BLaER1 (cell line): ENCODE measurements around the gene NMNAT2.

Experiments
- H3K27ac ChIP-seq: shearing (Covaris generic); formaldehyde crosslinking; 2 replicates; pipeline ENCODE4 v1.8.1; 2022
- H3K27me3 ChIP-seq: shearing (Covaris generic); formaldehyde crosslinking; 2 replicates; pipeline ENCODE4 v1.8.1; 2022
- H3K36me3 ChIP-seq: shearing (Covaris generic); formaldehyde crosslinking; 2 replicates; pipeline ENCODE4 v1.8.1; 2022
- H3K4me1 ChIP-seq: shearing (Covaris generic); formaldehyde crosslinking; 2 replicates; pipeline ENCODE4 v1.8.1; 2022
- H3K4me2 ChIP-seq: shearing (Covaris generic); formaldehyde crosslinking; 2 replicates; pipeline ENCODE4 v1.8.1; 2022
- H3K4me3 ChIP-seq: shearing (Covaris generic); formaldehyde crosslinking; 2 replicates; pipeline ENCODE4 v1.8.1; 2022
- H3K9ac ChIP-seq: shearing (Covaris generic); formaldehyde crosslinking; 2 replicates; pipeline ENCODE4 v1.8.1; 2022
- H3K9me3 ChIP-seq: shearing (Covaris generic); formaldehyde crosslinking; 2 replicates; pipeline ENCODE4 v1.8.1; 2022
- H4K20me1 ChIP-seq: shearing (Covaris generic); formaldehyde crosslinking; 2 replicates; pipeline ENCODE4 v1.8.1; 2022
- Cebpa-rat ChIP-seq: shearing (Covaris generic); IDR thresholded peaks from 2 replicates; pipeline ENCODE4 v1.8.1; 2022

NMNAT2 gene

DNA sequence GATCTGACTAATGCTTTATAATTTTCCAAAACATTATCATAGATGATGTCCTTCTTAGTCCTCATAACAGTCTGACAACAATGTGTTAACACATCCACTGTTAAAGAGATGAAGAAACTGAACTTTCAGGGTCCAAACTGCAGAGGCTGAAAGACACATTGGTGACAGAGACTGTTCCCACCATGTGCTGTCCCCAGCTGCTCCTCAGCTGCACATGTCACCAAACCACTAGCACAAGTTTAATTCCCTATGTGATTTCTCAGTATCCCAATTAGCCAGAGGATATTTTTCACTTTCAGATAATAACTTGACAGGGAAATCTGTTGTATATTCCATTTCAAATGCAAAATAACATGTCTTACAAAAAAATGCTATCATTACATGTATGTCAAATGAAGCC is 207.5 kb downstream of the NMNAT2 start:
- H3K27me3 ChIP-seq: no peaks in the 10 kb centered on the region
- H3K4me1 ChIP-seq: no peaks in the 10 kb centered on the region
- H3K27ac ChIP-seq: no peak overlapping the region
- no peak overlapping the region for H3K9ac ChIP-seq
- no peaks in the 10 kb centered on the region for H4K20me1 ChIP-seq
- no peaks in the 10 kb centered on the region for H3K9me3 ChIP-seq
- no peak overlapping the region for H3K4me2 ChIP-seq
- TF ChIP-seq Cebpa-rat: no peak
- H3K4me3 ChIP-seq: no peak overlapping the region
- H3K36me3 ChIP-seq: no peaks in the 10 kb centered on the region

GRCh38 chr1:183209533-183210158 is 208.5 kb downstream of the NMNAT2 start:
- no peak overlapping the region for H3K4me2 ChIP-seq
- no peaks in the 10 kb centered on the region for H3K27me3 ChIP-seq
- H3K4me1 ChIP-seq: no peaks in the 10 kb centered on the region
- no peaks in the 10 kb centered on the region for H3K9me3 ChIP-seq
- H3K27ac ChIP-seq: no peak overlapping the region
- H3K4me3 ChIP-seq: no peak overlapping the region
- no peaks in the 10 kb centered on the region for H4K20me1 ChIP-seq
- no peak for TF ChIP-seq Cebpa-rat
- H3K36me3 ChIP-seq: no peaks in the 10 kb centered on the region
- H3K9ac ChIP-seq: no peak overlapping the region

DNA sequence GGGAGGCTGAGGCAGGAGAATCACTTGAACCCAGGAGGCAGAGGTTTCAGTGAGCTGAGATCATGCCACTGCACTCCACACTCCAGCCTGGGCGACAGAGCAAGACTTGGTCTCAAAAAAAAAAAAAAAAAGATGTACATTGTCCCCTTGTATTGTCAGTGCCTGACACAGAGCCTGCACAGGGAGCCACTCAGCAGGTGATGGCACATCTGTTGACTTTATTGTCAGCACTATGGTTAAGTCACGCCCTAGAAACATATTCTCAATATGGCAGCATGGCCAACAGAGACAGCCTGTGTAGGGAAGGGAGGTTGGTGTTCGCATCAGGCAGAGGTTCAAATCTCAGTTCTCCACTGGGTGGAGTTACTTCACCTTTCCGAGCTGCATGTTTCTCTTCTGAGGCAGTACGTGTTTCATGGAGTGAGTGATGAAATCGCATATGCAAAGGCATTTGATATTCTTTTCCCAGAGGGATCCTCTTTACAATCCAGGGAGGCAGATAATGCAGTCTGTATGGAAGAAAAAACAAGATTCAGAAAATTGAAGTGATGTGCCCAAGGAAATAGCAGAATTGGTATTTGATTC is 211.6 kb downstream of the NMNAT2 start:
- Histone ChIP-seq H3K4me1 (no peaks in the 10 kb centered on the region), H3K36me3 (no peaks in the 10 kb centered on the region), H3K9me3 (no peaks in the 10 kb centered on the region), H3K27ac (no peak overlapping the region), H3K4me3 (no peak overlapping the region), H4K20me1 (no peaks in the 10 kb centered on the region), H3K4me2 (no peak overlapping the region), H3K9ac (no peak overlapping the region), H3K27me3 (no peaks in the 10 kb centered on the region)
- TF ChIP-seq Cebpa-rat: no peak

DNA sequence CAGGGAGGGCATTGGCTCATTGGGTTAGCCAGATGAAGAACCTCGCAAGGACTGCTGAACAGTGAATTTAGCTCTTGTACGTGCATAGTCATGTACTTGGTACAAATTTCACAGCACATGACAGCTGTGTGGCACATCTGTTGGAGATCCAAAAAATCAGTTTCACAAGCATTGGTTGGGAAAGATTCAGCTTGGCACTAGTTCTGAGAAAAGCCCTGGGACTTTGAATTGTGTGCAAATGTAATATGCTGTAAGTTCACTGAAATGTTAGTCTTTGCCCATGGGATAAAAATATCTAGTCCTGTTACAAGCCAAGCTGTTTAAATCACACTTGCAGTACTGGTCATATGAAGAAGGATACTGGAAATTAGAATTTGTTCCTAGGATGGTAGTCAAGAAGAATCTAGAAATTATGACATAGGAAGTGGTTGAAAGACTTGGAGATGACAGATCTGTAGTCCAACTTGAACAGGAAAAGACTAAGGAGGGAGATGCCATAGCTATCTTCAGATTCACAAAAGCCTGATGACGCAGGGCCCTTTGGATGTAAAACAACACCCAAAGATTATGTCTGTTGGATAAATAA is 212.9 kb downstream of the NMNAT2 start:
- no peak for TF ChIP-seq Cebpa-rat
- H3K27me3 ChIP-seq: no peaks in the 10 kb centered on the region
- H3K4me2 ChIP-seq: no peak overlapping the region
- H3K9ac ChIP-seq: no peak overlapping the region
- no peaks in the 10 kb centered on the region for H4K20me1 ChIP-seq
- H3K36me3 ChIP-seq: no peaks in the 10 kb centered on the region
- no peaks in the 10 kb centered on the region for H3K9me3 ChIP-seq
- H3K4me1 ChIP-seq: no peaks in the 10 kb centered on the region
- H3K4me3 ChIP-seq: no peak overlapping the region
- no peak overlapping the region for H3K27ac ChIP-seq

- Histone ChIP-seq H4K20me1 (no peaks in the 10 kb centered on the region), H3K4me3 (no peak overlapping the region), H3K9ac (no peak overlapping the region), H3K4me1 (no peaks in the 10 kb centered on the region), H3K27me3 (no peaks in the 10 kb centered on the region), H3K27ac (no peak overlapping the region), H3K9me3 (no peaks in the 10 kb centered on the region), H3K36me3 (no peaks in the 10 kb centered on the region), H3K4me2 (no peak overlapping the region)
- TF ChIP-seq Cebpa-rat: no peak
These were observed 215.1 kb downstream of the NMNAT2 start for GRCh38 chr1:183203094-183203493.

DNA sequence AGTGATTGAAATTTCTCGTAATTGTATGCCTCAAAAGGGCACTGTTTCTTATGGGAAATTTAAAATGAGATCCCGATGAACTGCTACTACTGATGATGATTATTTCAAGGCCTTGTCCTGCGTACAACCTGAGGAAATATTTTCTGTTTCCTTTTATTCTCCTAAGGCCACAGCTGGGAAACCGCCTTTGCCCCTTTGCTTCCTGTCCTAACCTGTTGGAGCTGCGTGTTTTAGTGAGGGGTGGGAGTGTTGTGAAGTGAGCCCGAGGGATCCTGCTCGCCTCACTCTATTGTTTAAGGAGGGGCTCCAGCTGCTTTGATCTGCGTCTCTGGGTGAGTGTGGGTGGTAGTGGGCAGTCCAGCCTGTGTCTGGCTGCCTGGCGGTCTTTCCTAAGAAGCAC is 217.7 kb downstream of the NMNAT2 start:
- H3K27ac ChIP-seq: no peak overlapping the region
- no peak overlapping the region for H3K4me2 ChIP-seq
- no peaks in the 10 kb centered on the region for H3K36me3 ChIP-seq
- peaks cover 1% of the 10 kb centered on the region for H3K4me1 ChIP-seq
- no peaks in the 10 kb centered on the region for H3K9me3 ChIP-seq
- no peaks in the 10 kb centered on the region for H4K20me1 ChIP-seq
- no peak overlapping the region for H3K9ac ChIP-seq
- H3K27me3 ChIP-seq: no peaks in the 10 kb centered on the region
- TF ChIP-seq Cebpa-rat: no peak
- H3K4me3 ChIP-seq: no peak overlapping the region

DNA sequence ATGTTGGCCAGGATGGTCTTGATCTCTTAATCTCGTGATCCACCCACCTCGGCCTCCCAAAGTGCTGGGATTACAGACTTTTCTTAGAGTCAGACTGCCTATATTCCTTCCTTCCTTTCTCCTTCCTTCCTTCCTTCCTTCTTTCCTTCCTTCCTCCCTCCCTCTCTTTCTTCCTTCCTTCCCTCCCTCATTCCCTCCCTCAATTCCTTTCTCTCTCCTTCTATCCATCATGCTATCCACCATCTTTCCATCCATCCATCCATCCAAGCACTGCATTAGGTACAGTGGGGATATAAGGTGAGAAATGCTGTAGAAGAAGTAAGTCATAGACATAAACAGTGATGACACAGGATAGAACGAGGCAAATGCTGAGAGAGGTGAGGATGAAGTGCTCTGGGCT is 218.9 kb downstream of the NMNAT2 start:
- Histone ChIP-seq H3K27ac (no peak overlapping the region), H3K36me3 (no peaks in the 10 kb centered on the region), H4K20me1 (no peaks in the 10 kb centered on the region), H3K4me3 (no peak overlapping the region), H3K4me1 (peaks cover 13% of the 10 kb centered on the region), H3K9ac (no peak overlapping the region), H3K4me2 (no peak overlapping the region), H3K27me3 (no peaks in the 10 kb centered on the region), H3K9me3 (no peaks in the 10 kb centered on the region)
- TF ChIP-seq Cebpa-rat: no peak

DNA sequence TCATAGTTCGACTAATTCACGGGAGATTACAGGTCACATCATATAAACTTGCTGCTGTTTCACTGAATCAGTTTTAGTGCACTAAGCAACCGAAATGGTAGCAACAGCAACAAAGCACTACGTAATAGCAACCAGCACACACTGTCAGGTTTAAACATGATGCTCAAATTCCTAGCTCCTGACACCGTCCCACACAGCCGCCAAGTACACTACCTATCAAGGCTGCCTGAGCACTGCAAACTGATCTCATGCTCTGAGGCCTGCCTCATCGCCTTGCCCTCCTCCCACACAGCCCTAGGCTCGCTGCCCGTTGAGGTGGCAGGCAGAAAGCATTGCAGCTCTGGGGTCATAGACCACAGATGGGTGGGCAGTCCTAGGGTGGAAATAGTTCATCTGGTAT is 219.7 kb downstream of the NMNAT2 start:
- no peaks in the 10 kb centered on the region for H4K20me1 ChIP-seq
- no peak overlapping the region for H3K9ac ChIP-seq
- H3K4me2 ChIP-seq: no peak overlapping the region
- no peaks in the 10 kb centered on the region for H3K9me3 ChIP-seq
- no peak for TF ChIP-seq Cebpa-rat
- H3K27me3 ChIP-seq: no peaks in the 10 kb centered on the region
- no peak overlapping the region for H3K27ac ChIP-seq
- H3K36me3 ChIP-seq: no peaks in the 10 kb centered on the region
- no peak overlapping the region for H3K4me3 ChIP-seq
- peaks cover 15% of the 10 kb centered on the region for H3K4me1 ChIP-seq
